ENCODE results near the gene HYOU1.
A peak's percentile ranks its signal among the peaks of the same experiment; 100 is the strongest.
"Not testable (repeated sequence)": the region's sequence is repeated elsewhere in the genome, so short reads cannot be mapped to it uniquely, and the experiment has no call there.

The HYOU1 gene, protein sequence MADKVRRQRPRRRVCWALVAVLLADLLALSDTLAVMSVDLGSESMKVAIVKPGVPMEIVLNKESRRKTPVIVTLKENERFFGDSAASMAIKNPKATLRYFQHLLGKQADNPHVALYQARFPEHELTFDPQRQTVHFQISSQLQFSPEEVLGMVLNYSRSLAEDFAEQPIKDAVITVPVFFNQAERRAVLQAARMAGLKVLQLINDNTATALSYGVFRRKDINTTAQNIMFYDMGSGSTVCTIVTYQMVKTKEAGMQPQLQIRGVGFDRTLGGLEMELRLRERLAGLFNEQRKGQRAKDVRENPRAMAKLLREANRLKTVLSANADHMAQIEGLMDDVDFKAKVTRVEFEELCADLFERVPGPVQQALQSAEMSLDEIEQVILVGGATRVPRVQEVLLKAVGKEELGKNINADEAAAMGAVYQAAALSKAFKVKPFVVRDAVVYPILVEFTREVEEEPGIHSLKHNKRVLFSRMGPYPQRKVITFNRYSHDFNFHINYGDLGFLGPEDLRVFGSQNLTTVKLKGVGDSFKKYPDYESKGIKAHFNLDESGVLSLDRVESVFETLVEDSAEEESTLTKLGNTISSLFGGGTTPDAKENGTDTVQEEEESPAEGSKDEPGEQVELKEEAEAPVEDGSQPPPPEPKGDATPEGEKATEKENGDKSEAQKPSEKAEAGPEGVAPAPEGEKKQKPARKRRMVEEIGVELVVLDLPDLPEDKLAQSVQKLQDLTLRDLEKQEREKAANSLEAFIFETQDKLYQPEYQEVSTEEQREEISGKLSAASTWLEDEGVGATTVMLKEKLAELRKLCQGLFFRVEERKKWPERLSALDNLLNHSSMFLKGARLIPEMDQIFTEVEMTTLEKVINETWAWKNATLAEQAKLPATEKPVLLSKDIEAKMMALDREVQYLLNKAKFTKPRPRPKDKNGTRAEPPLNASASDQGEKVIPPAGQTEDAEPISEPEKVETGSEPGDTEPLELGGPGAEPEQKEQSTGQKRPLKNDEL
- total RNA-seq: 132 to 146 reads per million in 2 donors

DNA sequence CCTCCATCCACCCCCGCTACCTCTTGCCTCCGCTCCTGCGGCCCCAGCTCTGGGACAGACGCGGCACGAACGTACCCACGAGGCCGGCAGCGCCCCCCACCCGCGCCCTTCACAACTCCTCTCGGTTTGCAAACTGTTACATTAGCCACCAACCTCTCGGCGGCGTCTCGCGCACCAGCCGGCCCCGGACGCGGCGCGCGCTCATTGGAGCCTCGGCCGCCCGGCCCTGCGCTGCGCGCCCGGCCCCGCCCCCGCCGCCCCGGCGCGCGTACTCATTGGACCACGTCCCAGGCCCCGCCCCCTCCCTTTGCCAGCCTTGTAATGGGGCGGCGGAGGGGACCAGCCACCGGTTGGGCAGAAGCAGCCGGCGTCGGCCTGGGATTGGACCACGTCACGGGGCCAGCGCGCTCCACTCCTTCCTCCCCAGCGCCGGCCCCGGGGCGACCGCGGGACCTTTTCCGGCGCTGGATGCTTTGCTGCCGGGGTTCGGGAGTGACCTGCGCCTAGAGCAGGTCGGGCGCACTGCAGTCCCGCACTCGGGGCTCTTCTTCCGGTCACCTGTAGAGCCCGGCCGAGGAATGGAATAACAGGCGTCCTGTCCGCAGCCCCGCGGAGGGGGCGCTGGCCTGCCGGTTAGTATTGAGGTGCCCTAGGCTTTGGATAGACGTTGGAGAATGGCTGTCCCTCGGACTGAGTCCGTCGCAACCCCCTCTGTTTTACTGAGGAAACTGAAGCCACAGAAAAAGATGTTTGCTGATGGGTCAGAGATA, at the start of gene HYOU1:
Gene HYOU1, minus strand, starts transcription at position 206 of the 770 bp plus-strand sequence. CDS start 1,045 bp downstream, outside the sequence.
- DNase-seq: peak; percentile 98

DNA sequence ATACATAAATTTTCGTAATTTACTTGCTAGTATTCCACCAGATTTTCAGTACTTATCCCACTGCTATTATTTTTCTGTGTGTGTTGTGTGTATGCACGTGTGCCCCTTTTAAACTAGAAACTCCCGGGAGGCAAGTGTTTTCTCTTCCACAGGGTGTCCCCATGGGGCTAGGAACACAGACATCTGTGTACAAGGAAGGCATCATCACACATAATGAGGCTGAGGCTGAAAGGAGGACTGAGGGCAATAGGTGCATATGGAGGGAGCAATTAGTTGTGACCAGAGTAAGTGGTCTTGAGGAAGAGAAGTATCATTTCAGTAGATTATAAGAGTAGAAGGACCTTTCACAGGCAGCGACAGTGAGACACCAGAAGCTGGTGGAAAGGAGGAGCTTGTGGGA, 46.8 kb upstream of the HYOU1 start:
- DNase-seq: no peak

- DNase-seq: not testable (repeated sequence)
Observed at GRCh38 chr11:119103161-119103664, 46.2 kb upstream of the HYOU1 start.

DNA sequence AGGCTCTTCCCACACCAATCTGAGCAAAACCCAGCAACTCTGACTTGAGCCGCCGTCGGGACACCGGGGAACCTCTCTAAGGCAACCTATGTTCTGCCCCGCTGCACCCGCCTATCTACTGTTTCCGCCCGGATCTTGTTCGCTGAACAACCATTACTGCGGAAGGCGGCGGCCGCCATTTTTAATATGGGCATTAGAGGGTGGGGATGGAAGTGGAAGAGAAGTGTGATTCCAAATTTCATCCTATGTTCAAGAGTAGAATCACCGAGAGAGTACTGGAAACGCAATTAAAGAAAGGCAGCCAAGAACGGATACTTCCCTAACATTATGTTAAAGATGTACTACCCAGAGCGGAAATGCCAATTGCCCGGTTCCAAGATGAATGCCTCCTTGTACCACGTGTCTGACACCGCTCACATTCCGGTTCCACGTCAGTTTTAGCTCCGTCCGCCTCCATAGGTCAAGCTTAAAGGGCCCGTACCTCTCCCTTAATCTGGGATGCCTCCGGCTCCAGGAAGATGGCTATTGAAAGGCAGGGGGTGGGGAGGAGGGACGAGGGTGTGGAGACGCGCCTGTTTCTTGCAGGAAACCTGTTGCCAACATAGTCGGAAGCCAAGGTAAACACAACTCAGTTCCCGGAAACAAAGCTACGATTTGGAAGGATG, 44.9 kb upstream of the HYOU1 start, which contains the start of gene DPAGT1:
Gene DPAGT1, minus strand, starts transcription at position 95 of the 665 bp plus-strand sequence. CDS start 198 bp downstream, outside the sequence.
- no peak for DNase-seq

DNA sequence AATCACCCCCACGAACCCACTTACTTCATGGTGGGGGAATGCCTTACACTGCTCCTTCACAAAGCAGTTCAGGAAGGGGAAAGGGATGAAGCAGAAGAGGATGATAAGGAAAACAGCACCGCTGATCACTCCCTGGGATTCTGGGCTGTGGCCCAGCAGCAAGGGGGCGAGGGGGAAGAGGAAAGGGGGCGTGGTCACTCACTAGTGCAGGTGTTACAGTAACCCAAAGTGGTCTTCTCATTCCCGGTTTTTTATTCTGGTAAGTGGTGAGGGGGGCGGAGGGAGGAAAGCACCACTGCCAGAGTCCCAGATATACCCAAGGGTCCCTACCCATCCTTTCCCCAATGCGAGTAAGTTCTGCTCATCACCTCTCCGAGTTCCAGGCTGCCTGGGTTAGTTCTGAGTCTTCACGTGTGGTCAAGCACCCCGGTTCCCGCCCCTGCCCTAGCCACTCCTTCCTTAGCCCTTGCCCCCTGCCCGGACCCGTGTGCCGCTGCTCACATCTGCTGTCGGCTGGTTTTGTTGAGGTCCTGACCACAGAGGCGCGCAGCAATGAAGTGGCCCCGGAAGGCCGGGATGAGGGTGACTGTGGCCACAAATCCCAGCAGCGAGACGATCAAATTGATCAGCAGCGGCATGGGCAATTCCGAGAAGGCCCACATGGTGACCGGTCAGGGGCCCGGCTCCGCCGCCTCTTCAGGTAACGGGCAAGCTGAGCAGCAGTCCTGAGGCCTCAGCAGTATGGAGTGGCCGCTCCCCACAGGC, 44.2 kb upstream of the HYOU1 start:
- no peak for DNase-seq

DNA sequence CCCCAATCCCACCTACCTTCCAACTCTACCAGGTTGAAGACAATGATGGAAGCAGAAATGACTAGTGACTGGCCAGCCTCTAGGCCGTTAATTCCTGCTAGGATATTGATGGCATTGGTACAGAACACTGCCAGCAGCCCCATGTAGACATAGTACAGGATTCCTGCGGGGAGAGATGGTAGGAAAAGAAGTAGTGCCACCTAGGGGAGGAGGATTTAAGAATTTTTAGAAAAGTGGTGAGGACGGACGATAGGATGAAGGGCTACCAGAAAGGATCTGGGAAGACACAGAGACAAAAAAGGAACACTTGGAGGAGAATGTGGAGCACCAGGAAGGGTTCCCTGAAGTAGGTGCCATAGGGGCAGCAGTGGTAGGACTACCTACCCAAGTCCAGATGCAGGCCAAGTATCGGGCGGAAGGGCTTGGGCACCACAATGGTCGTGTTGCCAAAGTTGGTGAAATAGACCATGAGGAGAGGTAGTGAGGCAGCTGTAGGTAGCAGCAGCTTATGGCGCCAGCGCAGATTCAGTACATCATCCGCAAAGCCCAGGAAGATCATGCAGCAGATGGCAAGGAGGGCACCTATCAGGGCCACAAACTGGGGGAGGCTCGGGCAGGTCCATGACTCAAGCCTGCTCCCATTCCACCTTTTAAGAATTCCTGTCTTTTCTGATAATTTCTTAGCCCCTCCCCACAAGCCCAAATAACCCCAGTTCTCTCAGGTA, 43.4 kb upstream of the HYOU1 start:
- DNase-seq: no peak

GRCh38 chr11:119099711-119100110, 42.7 kb upstream of the HYOU1 start:
- no peak for DNase-seq

GRCh38 chr11:119095066-119095880, 38.3 kb upstream of the HYOU1 start:
- peak; percentile 89 for DNase-seq

DNA sequence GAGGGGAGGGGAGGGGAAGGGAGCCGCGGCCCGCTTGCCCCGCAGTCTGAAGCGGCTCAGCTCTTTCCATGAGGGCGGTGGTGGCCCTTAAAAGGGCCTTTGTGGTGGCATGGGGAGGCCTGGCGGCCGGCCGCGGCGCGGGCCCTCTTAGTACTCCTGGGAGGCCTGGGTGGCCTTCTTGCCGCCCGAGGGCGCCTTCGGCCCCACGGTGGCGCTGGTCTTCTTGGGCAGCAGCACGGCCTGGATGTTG, 37.7 kb upstream of the HYOU1 start:
- DNase-seq: peak; percentile 50

DNA sequence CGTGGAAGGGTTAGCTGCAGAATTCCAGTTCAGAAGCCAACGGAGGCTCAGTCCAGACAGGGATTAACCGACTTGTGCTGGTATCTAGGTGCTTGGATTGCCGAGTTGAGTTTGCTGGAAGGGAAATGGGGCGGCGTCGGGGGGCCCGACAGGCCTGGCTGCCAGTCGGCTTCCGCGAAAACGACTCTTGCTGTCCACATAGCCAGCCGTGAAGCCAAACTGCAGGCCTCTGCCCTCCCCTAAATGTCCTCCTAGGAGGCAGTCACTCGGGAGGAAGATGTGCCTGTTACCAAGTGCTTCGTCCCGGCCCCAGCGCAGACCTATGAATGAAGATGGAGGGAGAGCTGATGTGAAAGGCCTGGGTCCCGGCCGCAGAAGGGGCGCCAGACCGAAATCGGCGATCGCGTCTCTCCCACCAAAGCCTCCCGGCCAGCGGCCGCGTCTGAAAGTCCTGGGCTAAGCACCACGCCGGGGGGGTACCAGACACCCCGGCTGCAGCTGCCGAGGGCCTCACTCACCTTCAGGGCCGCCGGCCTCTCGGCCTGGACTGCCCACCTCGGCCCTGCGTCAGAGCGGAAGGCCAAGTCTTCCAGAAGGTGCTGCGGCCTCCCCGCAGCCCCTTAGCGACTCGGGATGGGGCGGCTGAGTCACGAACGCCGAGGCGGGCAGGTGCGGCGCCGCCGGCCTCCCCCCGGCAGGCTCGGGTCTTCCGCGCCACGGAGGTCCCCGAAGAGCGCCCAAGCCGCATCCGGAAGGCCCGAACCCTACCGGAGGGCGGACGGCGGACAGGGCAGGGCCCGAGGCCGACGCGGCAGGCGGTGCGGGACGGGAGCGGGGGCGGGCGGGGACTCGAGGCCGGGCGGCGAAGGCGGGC, 37.2 kb upstream of the HYOU1 start:
- DNase-seq: peak; percentile 47

DNA sequence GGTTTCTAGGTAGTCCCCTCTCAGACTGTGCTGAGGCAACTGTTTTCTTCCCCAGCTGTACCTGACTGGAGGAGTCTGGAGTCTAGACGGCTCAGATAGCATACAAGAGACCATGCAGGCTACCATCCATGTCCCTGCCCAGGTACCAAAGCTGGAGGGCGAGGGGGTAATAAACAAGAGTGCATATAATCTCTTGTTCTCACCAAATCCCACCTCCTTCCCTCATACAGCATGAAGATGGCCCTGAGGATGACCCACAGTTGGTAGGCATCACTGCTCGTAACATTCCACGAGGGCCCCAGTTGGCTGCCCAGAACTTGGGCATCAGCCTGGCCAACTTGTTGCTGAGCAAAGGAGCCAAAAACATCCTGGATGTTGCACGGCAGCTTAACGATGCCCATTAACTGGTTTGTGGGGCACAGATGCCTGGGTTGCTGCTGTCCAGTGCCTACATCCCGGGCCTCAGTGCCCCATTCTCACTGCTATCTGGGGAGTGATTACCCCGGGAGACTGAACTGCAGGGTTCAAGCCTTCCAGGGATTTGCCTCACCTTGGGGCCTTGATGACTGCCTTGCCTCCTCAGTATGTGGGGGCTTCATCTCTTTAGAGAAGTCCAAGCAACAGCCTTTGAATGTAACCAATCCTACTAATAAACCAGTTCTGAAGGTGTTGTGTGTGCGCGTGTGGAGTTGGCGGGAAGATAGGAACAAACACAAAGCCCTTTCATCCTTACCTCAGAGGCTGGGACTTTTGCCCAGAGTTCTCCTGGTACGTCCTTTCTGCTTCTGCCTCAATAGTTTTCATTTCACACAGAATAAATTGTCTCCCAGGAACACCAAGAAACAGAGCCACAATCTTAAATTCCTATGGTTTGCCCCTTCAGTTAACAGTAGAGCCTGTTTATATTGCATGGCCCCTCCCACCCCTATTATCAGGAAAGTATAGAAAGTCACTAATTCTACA, 36.2 kb upstream of the HYOU1 start:
- no peak for DNase-seq

GRCh38 chr11:119091966-119092879, 35.2 kb upstream of the HYOU1 start:
- no peak for DNase-seq

DNA sequence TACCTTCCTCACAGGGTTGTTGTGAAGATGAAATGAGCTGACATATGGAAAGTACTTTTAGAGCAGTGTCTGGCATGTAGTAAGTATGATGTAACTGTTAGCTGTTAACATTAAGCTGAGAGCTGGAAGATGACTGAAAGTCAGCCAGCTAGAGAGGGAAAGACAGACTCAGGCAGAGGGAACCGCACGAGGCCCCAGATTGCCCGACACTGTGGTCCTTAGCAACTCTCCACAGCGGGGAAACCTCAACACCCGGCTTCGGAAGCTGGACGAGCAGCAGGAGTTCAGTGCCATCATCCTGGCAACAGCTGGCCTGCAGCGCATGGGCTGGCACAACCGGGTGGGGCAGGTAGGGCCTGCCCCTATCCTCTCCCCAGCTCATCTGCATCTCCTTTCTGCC, 34.2 kb upstream of the HYOU1 start:
- DNase-seq: no peak

- DNase-seq: no peak
Observed at GRCh38 chr11:119089319-119089718, 32.3 kb upstream of the HYOU1 start.

DNA sequence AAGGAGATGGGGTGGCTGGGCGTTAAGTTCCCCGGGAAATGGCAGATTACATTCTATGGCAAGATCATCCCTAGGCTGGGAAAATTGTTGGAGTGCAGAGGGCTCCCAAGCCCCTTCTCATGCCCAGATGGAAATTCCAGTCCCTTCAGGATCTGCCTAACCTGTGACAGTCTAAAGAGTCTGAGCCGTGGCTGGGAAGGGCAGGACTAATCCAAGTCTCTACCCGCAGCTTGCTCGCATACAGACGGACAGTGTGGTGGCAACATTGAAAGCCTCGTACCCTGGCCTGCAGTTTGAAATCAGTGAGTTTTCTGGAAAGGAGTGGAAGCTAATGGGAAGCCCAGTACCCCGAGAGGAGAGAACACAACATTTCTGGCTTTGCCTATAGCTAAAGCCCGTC, 31.4 kb upstream of the HYOU1 start:
- no peak for DNase-seq

GRCh38 chr11:119087747-119088241, 30.8 kb upstream of the HYOU1 start:
- DNase-seq: no peak

Data from activated gamma-delta T cell (primary cell).